Activated CD4-positive, alpha-beta T cell treated with anti-CD3 and anti-CD28 coated beads, Interleukin-2, amount 10 ng/mL, durations not matched to agents 7 days and 5 days (primary cell): Measurements from ENCODE around the gene RREB1. TPM values are rescaled to one million over a fixed set of nuclear protein-coding genes. Genes with fewer than 3 reads are reported as not detected.

ENCODE experiments used
- CTCF ChIA-PET: fragments of 350-600 bp; sonication (Branson Sonifier 250); formaldehyde crosslinking; loops from one replicate; lab custom pipeline; 2021; ENCODE audit warnings: antibody characterized with exemption; lab: Charles Lee
- POLR2A ChIA-PET: fragments of 350-600 bp; sonication (Branson Sonifier 250); formaldehyde crosslinking; loops from one replicate; lab custom pipeline; 2021; ENCODE audit warnings: antibody characterized with exemption; lab: Charles Lee
- DNase-seq: peaks from one replicate; pipeline ENCODE4 v3.0.0-alpha.2; 2020
- H3K27ac Mint-ChIP-seq: one replicate; pipeline ENCODE4 v1.8.0; 2021; ENCODE audit warnings: mild to moderate bottlenecking, moderate library complexity, mixed read lengths
- H3K27me3 Mint-ChIP-seq: one replicate; pipeline ENCODE4 v1.8.0; 2021; ENCODE audit warnings: mixed read lengths
- H3K36me3 Mint-ChIP-seq: one replicate; pipeline ENCODE4 v1.8.0; 2021; ENCODE audit warnings: low read depth, mixed read lengths
- H3K4me1 Mint-ChIP-seq: one replicate; pipeline ENCODE4 v1.8.0; 2021; ENCODE audit warnings: mixed read lengths
- H3K4me3 Mint-ChIP-seq: one replicate; pipeline ENCODE4 v1.8.0; 2021; ENCODE audit warnings: mild to moderate bottlenecking, moderate library complexity, mixed read lengths
- H3K9me3 Mint-ChIP-seq: one replicate; pipeline ENCODE4 v1.8.0; 2021; ENCODE audit warnings: mixed read lengths
- total RNA-seq, 2 experiments: library from RNA; stranded (reverse); gene quantifications; one replicate each; pipeline ENCODE4 v1.2.3, GENCODE V29; 2021

The RREB1 gene, protein sequence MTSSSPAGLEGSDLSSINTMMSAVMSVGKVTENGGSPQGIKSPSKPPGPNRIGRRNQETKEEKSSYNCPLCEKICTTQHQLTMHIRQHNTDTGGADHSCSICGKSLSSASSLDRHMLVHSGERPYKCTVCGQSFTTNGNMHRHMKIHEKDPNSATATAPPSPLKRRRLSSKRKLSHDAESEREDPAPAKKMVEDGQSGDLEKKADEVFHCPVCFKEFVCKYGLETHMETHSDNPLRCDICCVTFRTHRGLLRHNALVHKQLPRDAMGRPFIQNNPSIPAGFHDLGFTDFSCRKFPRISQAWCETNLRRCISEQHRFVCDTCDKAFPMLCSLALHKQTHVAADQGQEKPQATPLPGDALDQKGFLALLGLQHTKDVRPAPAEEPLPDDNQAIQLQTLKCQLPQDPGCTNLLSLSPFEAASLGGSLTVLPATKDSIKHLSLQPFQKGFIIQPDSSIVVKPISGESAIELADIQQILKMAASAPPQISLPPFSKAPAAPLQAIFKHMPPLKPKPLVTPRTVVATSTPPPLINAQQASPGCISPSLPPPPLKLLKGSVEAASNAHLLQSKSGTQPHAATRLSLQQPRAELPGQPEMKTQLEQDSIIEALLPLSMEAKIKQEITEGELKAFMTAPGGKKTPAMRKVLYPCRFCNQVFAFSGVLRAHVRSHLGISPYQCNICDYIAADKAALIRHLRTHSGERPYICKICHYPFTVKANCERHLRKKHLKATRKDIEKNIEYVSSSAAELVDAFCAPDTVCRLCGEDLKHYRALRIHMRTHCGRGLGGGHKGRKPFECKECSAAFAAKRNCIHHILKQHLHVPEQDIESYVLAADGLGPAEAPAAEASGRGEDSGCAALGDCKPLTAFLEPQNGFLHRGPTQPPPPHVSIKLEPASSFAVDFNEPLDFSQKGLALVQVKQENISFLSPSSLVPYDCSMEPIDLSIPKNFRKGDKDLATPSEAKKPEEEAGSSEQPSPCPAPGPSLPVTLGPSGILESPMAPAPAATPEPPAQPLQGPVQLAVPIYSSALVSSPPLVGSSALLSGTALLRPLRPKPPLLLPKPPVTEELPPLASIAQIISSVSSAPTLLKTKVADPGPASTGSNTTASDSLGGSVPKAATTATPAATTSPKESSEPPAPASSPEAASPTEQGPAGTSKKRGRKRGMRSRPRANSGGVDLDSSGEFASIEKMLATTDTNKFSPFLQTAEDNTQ (N-terminal part only)
- 10 to 100 TPM; 27.2 to 30.1 TPM for total RNA-seq

DNA sequence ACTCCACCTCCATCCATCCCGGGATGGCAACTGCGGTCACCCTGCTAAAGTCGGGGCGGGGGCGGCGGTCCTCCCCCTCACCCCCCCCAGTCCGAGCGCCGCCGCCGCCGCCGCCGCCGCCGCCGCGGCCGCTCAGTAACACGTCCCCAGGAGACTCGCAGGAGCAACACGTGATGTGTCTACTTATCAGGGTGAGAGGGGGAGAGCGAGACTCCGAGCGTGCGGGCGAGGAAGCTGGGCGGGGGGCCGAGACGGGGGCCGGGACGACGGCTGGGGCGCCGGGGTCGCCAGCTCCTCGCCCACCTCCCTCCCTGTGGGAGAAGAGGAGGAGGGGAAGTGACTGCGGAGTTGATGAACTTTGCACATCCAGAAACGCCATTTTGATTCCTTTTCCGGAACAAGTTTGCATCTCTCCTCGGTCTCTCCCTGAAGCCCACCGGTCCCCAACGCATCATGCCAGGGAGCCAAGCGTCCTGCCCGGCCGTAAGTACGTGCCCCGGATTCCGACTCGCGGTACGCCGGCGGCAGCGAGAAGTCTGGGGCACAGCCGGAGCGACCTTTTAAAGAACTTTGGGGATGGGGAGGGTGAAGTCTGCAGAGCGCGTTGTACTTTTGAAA is at the start of gene RREB1:
Gene RREB1, plus strand, starts transcription at position 384 of the 618 bp plus-strand sequence. CDS start 73,951 bp downstream, outside the sequence.
- H3K27me3 Mint-ChIP-seq, result no peaks in the 10 kb centered on the region
- H3K27ac Mint-ChIP-seq, result peak within 1 kb of the TSS; percentile 95
- peaks cover 10% of the 10 kb centered on the region for H3K36me3 Mint-ChIP-seq
- H3K9me3 Mint-ChIP-seq, result no peaks in the 10 kb centered on the region
- peaks cover 37% of the 10 kb centered on the region for H3K4me1 Mint-ChIP-seq
- ChIA-PET CTCF (no interaction called here), POLR2A (no interaction called here)
- peak within 1 kb of the TSS; percentile 95 for H3K4me3 Mint-ChIP-seq
- DNase-seq, result peak; percentile 61

DNA sequence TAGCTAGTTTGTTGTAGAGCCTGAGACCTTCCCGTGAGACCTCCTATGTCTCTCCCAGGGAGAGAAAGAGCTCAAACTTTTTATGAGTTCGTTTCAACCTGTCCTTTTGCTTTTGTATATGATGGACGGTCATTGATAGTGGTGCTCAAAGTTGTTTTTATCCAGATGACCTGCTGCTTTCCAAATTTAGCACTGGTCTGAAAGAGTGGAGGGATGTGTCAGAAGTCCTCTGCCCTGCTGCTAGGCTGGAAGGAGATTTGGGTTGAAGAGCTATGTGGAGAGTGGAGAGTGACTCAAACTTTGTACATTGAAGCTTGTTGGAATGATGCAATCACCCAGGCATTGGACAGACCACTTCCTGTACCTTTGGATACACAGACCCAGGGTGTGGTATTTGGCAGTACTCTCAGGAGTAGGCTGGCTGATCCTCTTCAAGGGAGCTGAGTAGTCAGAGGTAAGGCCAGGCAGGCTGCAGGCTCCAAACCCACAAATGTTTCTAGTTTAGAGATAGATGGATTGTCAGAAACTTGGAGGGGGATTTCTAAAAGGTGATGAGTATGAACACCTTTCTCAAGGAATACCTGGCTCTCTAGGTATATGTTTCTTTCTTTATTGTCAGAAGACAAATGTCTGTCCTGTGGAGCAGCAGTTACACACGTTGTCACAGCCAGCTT is 49.4 kb upstream of the RREB1 start:
- Mint-ChIP-seq H3K4me3 (no peak overlapping the region), H3K27ac (no peak overlapping the region), H3K4me1 (peaks cover 6% of the 10 kb centered on the region), H3K36me3 (no peaks in the 10 kb centered on the region), H3K27me3 (peaks cover 30% of the 10 kb centered on the region), H3K9me3 (no peaks in the 10 kb centered on the region)
- no peak for DNase-seq
- ChIA-PET CTCF (interaction anchor here (0.8 to 1.3 kb wide), 3 partner anchors 10 to 184 kb away, joined by 3 to 5 read pairs (median 3); no protein-coding TSS in a partner anchor), POLR2A (no interaction called here)

DNA sequence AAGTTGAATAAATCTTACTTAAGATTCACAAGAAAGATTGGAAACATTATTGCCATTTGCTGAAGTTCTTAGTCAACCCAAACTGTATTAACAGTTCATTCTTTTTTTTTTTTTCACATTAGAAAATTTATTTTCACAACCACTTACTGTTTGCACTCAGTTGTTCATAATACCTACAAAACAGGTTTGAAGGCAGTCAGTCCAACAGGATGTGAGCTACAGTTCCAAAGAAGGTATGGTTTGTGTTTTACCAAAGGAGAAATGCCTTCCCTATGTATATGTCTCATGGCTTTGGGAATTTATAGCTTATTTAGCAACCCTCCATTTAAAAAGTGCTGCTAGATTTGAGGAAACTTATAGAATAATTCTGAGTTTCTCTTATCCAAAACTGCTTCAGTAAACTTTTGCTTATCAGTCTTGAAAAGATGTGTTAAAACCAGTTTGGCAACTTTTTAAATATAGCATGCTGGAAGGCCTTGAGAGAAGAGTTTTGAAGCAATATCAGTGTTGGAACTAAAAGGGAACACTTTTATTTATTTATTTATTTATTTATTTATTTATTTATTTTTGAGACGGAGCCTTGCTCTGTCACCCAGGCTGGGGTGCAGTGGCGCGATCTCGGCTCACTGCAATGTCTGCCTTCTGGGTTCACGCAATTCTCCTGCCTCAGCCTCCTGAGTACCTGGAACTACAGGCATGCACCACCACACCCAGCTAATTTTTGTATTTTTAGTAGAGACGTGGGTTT is 46.8 kb upstream of the RREB1 start:
- Mint-ChIP-seq H3K4me1 (peaks cover 6% of the 10 kb centered on the region), H3K27ac (no peak overlapping the region), H3K27me3 (peaks cover 22% of the 10 kb centered on the region), H3K36me3 (no peaks in the 10 kb centered on the region), H3K9me3 (no peaks in the 10 kb centered on the region), H3K4me3 (no peak overlapping the region)
- CTCF ChIA-PET, result no interaction called here
- no peak for DNase-seq
- POLR2A ChIA-PET, result no interaction called here

DNA sequence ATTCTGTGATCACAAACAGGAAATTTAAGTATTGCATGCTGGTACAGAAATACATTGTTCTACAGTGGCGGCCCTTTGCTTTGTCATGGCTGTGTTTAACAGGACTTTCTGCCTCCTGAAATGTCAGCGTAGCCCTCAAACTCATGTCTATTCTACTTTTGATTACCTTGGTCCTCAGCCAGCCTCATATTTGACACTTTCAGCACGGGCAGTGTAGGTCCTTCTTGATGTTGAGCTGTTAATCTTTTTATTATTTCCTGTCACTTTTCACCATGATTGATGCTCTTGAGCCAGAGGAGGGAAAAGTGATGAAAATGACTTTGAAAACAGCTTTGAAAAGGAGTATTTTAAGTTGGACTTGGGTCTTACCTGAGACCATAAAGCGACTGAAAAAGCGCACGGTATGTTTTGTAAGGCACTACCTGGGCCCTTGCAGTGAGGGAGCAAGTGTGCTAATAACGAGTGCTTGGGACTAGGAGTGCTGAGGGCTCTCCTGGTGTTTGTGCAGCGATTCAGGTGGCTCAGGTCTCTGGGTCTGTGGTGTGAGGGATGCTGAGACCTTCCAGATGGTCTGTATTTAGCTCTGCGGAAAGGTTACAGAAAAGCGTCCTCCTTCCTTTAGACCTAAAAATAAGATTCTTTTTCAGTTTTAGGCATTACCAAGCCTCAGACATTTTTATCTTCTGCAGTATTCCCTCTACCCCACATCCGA is 45.2 kb upstream of the RREB1 start:
- peaks cover 20% of the 10 kb centered on the region for H3K27me3 Mint-ChIP-seq
- H3K9me3 Mint-ChIP-seq, result no peaks in the 10 kb centered on the region
- no peak for DNase-seq
- H3K4me1 Mint-ChIP-seq, result peaks cover 6% of the 10 kb centered on the region
- no peak overlapping the region for H3K27ac Mint-ChIP-seq
- H3K4me3 Mint-ChIP-seq, result no peak overlapping the region
- no peaks in the 10 kb centered on the region for H3K36me3 Mint-ChIP-seq
- ChIA-PET POLR2A (no interaction called here), CTCF (no interaction called here)

DNA sequence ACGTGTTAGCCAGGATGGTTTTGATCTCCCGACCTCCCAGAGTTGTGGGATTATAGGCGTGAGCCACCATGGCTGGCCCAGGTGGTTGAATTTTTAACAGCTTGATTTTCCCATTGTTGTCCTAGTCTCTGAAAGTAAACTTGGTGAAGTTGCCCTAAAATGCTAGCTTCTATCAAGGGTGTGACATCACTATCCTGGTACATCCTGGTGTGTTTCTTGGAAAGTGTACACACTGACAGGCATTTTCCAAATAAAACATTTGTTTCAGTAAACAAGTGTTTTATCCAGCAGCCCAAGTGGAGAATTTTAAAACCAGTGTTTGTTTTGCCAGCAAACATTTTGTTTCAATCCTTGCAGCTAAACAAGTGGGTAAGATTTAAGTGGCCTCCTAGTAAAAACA is 40.5 kb upstream of the RREB1 start:
- H3K36me3 Mint-ChIP-seq, result no peaks in the 10 kb centered on the region
- no peak overlapping the region for H3K4me3 Mint-ChIP-seq
- CTCF ChIA-PET, result no interaction called here
- DNase-seq, result no peak
- POLR2A ChIA-PET, result no interaction called here
- H3K4me1 Mint-ChIP-seq, result no peaks in the 10 kb centered on the region
- peaks cover 37% of the 10 kb centered on the region for H3K27me3 Mint-ChIP-seq
- no peak overlapping the region for H3K27ac Mint-ChIP-seq
- H3K9me3 Mint-ChIP-seq, result no peaks in the 10 kb centered on the region

DNA sequence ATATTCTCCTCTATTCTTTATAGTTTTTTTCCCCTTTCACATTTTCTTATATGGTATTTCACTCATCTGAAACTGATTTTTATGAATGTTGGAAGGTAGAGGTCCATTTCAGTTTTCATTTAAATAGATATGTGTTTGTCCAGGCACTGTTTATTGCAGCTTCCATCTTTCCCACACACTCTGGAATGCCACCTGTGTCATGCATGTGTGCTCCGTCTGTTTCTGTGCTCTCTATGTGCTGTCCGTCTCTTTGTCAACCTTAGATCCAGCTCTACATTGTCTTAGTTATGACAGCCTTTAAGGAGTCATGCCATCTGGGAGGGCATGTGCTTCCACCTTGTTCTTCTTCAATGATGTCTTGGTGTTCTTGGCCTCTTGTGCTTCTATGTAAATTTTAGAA is 36.4 kb upstream of the RREB1 start:
- ChIA-PET CTCF (interaction anchor here (0.6 kb wide), 1 partner anchor 375 kb away, joined by 3 read pairs; no protein-coding TSS in a partner anchor), POLR2A (interaction anchor here (0.8 kb wide), 1 partner anchor 15 kb away, joined by 3 read pairs; no protein-coding TSS in a partner anchor)
- no peak for DNase-seq
- H3K9me3 Mint-ChIP-seq, result no peaks in the 10 kb centered on the region
- H3K27me3 Mint-ChIP-seq, result peaks cover 49% of the 10 kb centered on the region
- H3K27ac Mint-ChIP-seq, result no peak overlapping the region
- H3K4me1 Mint-ChIP-seq, result peaks cover 22% of the 10 kb centered on the region
- H3K4me3 Mint-ChIP-seq, result no peak overlapping the region
- no peaks in the 10 kb centered on the region for H3K36me3 Mint-ChIP-seq

DNA sequence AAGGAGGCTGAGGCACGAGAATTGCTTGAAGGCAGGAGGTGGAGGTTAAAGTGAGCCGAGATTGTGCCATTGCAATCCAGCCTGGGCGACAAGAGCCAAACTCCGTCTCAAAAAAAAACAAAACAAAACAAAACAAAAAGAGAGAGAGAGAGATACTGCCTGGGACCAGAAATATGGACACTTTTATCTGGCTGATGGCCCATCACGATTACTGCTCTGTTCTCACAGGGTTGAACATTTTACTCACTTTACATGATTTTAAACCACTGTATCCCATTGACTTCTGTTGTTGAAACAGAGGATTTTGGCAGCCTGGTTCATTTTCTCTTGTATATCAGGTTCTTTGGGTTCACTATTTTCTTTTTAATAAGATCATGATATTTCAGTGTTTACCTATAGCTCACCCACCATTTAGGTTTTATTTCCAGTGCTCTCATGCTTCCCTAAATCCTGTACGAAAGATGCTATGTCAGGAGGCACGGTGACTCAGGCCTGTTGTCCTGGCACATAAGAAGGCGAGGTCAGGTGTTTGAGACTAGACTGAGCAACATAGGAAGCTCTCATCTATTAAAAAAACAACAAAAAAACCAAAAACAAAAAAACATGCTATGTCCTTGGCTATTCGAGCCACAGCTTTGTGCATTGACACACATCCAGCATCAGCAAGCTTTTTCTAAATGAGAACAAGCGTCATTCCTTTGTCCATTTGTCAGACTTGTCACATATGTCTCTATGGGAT is 34.5 kb upstream of the RREB1 start:
- Mint-ChIP-seq H3K4me1 (peaks cover 22% of the 10 kb centered on the region), H3K27me3 (peaks cover 51% of the 10 kb centered on the region), H3K4me3 (no peak overlapping the region), H3K9me3 (no peaks in the 10 kb centered on the region), H3K36me3 (no peaks in the 10 kb centered on the region), H3K27ac (peak overlapping the region; percentile 2)
- CTCF ChIA-PET, result interaction anchor here (0.8 to 1.2 kb wide), 3 partner anchors 14 to 228 kb away, joined by 3 read pairs; no protein-coding TSS in a partner anchor
- POLR2A ChIA-PET, result no interaction called here
- DNase-seq, result no peak

DNA sequence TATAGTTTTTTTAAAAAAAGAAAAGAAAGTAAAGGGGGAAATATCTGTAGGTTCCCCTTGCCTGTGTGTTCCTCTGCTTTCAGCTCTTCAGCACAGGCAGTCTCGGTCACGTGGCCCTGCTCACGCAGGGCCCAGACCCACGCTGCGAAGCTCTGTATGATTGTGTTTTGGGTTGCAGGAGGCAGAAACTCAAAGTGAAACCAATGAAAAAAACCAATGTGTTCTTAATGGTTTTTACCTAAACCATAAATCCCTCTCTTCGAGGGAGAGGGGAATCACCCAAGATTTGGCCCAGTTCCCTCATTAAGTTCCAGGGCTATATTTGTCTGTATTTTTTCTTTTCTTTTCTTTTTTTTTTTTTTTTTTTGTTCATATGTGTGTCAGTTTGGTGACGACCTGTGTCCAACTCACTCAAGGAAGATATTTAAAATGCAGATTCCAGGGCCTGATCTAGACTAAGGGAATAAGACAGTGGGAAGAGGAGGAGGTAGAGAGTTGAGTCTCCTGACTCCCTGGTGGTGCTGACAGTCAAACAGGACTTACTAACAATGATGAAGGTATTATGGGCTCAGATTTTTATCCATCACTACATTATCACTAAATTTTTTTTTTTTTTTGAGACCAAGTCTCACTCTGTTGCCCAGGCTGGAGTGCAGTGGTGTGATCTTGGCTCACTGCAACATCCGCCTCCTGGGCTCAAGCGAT is 33.8 kb upstream of the RREB1 start:
- POLR2A ChIA-PET, result no interaction called here
- peak overlapping the region; percentile 26 for H3K4me3 Mint-ChIP-seq
- CTCF ChIA-PET, result interaction anchor here (0.8 to 1.2 kb wide), 3 partner anchors 15 to 228 kb away, joined by 3 read pairs; no protein-coding TSS in a partner anchor
- peaks cover 51% of the 10 kb centered on the region for H3K27me3 Mint-ChIP-seq
- no peaks in the 10 kb centered on the region for H3K9me3 Mint-ChIP-seq
- peaks cover 22% of the 10 kb centered on the region for H3K4me1 Mint-ChIP-seq
- peak overlapping the region; percentile 2 for H3K27ac Mint-ChIP-seq
- H3K36me3 Mint-ChIP-seq, result no peaks in the 10 kb centered on the region
- peak; percentile 79 for DNase-seq

DNA sequence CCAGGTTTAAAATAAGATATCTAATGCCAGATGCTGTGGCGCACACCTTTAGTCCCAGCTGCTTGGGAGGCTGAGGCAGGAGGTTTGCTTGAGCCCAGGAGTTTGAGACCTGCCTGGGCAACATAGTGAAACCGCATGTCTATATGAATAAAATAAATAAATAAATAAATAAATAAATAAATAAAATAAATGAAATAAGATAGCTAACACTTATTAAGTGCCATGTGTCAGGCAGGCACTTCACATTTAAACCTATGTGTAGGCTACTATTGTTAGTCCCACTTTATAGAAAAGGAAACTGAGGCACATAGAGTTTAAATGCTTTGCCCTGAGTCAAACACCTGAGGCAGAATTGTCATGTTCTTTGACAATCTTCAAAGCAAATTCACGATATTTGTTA is 32.9 kb upstream of the RREB1 start:
- Mint-ChIP-seq H3K4me3 (no peak overlapping the region), H3K27ac (no peak overlapping the region), H3K36me3 (no peaks in the 10 kb centered on the region), H3K27me3 (peaks cover 46% of the 10 kb centered on the region), H3K9me3 (no peaks in the 10 kb centered on the region), H3K4me1 (peaks cover 22% of the 10 kb centered on the region)
- ChIA-PET CTCF (no interaction called here), POLR2A (no interaction called here)
- DNase-seq, result no peak
